BJ (cell line): ENCODE measurements around the gene SLC2A4. TPM values are rescaled to one million over a fixed set of nuclear protein-coding genes. Genes with fewer than 3 reads are reported as not detected.

Experiments used
- CTCF ChIA-PET: fragments of 350-600 bp; formaldehyde crosslinking; extraction: SDS; loops from one replicate; lab custom pipeline; 2021; ENCODE audit warnings: antibody characterized with exemption, inconsistent platforms; lab: Yijun Ruan, JAX
- POLR2A ChIA-PET: fragments of 300-600 bp; sonication (Branson Sonifier 250); formaldehyde crosslinking; extraction: SDS; loops from one replicate; lab custom pipeline; 2021; ENCODE audit warnings: antibody characterized with exemption; lab: Charles Lee
- DNase-seq: peaks from one replicate; pipeline ENCODE4 v3.0.0-alpha.2; 2011; ENCODE audit warnings: low read depth
- H3K27me3 ChIP-seq: 2 replicates; pipeline ENCODE4 v1.6.0; 2011; ENCODE audit warnings: low read length; ENCODE audit not compliant: control insufficient read depth, insufficient read depth
- H3K36me3 ChIP-seq: 2 replicates; pipeline ENCODE4 v1.5.1; 2011; ENCODE audit warnings: low read length; ENCODE audit not compliant: control insufficient read depth, insufficient read depth
- H3K4me3 ChIP-seq: 2 replicates; pipeline ENCODE4 v1.5.1; 2011; ENCODE audit warnings: low read depth, mild to moderate bottlenecking, control low read depth, low read length
- polyA plus RNA-seq: library from polyadenylated mRNA; depleted of rRNA; stranded (reverse); fragments of >200 nt; gene quantifications from 2 replicates; pipeline ENCODE4 v1.2.3, GENCODE V29; 2011
- TF ChIP-seq, protein P1 (sequence below): IDR thresholded peaks from 2 replicates; pipeline ENCODE4 v1.5.1; 2011; ENCODE audit warnings: low read depth, mild to moderate bottlenecking, control low read depth, inconsistent platforms, low read length, moderate library complexity; ENCODE audit not compliant: insufficient read depth

SLC2A4 gene
- polyA plus RNA-seq, 1 experiment = 0.36 TPM

DNA sequence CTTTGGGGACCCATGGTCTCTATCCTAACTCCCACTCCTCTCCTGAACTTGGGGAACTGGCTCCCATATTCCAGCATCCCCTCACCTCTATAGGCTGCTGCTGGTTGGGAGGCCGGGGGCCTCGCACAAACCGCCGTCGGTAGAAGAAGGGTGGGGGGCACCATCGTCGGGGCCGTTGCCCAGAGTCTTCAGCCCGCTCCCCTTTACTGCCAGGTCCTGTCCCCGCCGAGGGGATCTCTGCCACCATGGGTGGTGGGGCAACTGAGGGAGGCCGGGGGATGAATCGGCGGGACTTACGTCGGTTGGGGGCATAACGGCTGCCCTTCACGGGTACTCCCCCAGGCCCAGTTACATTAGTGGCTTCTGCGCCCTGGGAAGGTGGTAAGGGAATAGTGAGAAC lies 8.6 kb downstream of the SLC2A4 start:
- TF ChIP-seq, protein P1, sequence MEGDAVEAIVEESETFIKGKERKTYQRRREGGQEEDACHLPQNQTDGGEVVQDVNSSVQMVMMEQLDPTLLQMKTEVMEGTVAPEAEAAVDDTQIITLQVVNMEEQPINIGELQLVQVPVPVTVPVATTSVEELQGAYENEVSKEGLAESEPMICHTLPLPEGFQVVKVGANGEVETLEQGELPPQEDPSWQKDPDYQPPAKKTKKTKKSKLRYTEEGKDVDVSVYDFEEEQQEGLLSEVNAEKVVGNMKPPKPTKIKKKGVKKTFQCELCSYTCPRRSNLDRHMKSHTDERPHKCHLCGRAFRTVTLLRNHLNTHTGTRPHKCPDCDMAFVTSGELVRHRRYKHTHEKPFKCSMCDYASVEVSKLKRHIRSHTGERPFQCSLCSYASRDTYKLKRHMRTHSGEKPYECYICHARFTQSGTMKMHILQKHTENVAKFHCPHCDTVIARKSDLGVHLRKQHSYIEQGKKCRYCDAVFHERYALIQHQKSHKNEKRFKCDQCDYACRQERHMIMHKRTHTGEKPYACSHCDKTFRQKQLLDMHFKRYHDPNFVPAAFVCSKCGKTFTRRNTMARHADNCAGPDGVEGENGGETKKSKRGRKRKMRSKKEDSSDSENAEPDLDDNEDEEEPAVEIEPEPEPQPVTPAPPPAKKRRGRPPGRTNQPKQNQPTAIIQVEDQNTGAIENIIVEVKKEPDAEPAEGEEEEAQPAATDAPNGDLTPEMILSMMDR = no peak
- peaks cover 32% of the 10 kb centered on the region for H3K27me3 ChIP-seq
- no peaks in the 10 kb centered on the region for H3K36me3 ChIP-seq
- ChIA-PET POLR2A (no interaction called here), CTCF (no interaction called here)
- no peak for DNase-seq
- H3K4me3 ChIP-seq = no peak overlapping the region

DNA sequence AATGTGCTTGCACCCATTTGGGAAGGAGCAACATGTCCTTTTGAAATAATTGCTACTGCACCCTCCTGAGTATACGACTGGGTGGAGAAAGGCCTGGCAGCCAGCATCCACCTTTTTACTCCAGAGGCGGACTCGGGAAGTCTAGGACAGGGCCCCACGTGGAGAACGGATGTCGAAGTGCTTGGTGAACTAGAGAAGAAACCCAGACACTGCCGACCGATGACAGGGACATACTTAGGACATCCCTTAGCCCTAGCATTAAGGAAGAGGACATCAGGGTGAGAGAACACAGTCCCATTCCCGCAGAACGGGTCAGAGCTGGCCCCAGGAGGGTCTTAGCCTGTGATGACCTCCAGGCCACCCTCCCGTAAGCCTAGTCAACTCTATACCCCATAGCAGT lies 9.2 kb downstream of the SLC2A4 start:
- H3K27me3 ChIP-seq = peaks cover 32% of the 10 kb centered on the region
- no peak for DNase-seq
- CTCF ChIA-PET = interaction anchor here (2.0 kb wide), 1 partner anchor 9 kb away, joined by 6 read pairs; the partner anchor contains the start of gene SLC2A4

DNA sequence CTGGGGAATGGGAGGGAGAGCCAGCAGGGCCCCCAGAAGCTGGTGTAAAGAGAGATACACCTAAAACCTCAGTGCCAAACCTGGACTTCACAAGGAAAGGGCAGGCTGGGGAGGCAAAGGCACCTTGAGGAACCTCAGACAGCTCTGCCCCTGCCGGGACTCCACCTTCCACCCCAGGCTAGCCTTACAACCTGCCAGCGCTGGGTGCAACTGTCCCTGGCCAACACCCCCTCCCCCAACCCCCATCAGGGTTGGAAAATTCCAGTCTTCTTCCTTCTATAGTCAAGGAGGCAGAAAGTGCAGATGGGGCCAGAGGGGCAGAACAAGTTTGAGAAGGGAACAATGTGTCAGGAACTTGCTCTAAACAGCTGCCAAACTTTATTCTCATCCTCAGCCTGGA lies 10.7 kb downstream of the SLC2A4 start:
- ChIA-PET CTCF (interaction anchor here (1.2 to 2.0 kb wide), 3 partner anchors 10 to 71 kb away, joined by 3 to 6 read pairs (median 4); partner anchors contain the start of gene SLC2A4), POLR2A (no interaction called here)
- H3K27me3 ChIP-seq = peaks cover 27% of the 10 kb centered on the region
- TF ChIP-seq, protein P1 = no peak
- H3K4me3 ChIP-seq = no peak overlapping the region
- H3K36me3 ChIP-seq = no peaks in the 10 kb centered on the region
- no peak for DNase-seq

More for the DNA sequence above, 9.2 kb downstream of the SLC2A4 start:
- POLR2A ChIA-PET = no interaction called here
- H3K4me3 ChIP-seq = no peak overlapping the region
- TF ChIP-seq, protein P1 = no peak
- H3K36me3 ChIP-seq = no peaks in the 10 kb centered on the region

DNA sequence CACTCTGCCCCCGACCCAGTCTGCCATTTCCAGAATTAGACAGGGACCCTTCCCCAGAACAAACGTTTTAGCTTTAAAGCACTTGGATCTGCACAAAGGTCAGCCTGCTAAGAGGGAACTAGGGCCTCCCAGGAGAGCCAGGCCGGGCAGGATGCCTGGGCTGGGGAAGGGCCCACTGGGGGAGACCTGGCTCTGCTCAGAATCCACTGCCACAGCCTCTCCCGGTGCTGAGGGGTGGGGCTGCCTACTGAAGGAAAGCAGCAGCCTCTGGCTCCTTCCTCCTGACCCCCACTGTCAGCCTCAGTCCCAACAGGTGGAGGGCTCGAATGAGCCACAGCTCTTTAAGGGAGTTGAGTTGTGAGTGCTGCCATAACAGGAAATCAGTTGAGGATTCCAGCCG lies 11.2 kb downstream of the SLC2A4 start:
- Histone ChIP-seq H3K4me3 (no peak overlapping the region), H3K36me3 (no peaks in the 10 kb centered on the region), H3K27me3 (peaks cover 26% of the 10 kb centered on the region)
- TF ChIP-seq, protein P1 = no peak
- CTCF ChIA-PET = interaction anchor here (1.2 to 2.0 kb wide), 3 partner anchors 11 to 72 kb away, joined by 3 to 6 read pairs (median 4); partner anchors contain the start of gene SLC2A4
- POLR2A ChIA-PET = no interaction called here
- DNase-seq = no peak

DNA sequence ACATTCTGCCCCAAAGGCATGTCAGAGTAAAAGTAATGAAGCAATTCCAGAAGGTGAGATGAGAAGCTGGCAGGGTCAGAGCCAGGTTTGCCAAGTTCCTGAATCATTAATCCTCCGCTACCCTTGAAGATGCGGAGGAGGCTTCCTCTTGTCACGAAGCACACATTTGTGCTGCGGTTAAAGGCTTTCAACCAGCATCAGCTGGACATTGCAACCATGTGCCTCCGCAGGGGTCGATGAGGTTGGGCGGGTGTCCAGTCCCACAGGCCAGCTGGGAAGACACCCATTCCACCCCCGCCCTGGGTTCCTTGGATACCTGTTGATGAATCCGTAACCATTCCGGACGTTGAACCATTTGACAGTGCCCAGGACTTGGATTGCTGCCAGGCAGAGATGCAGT lies 11.6 kb downstream of the SLC2A4 start:
- H3K4me3 ChIP-seq = no peak overlapping the region
- TF ChIP-seq, protein P1 = no peak
- CTCF ChIA-PET = interaction anchor here (1.2 to 1.6 kb wide), 2 partner anchors 72 to 241 kb away, joined by 4 read pairs; no protein-coding TSS in a partner anchor
- DNase-seq = no peak
- H3K27me3 ChIP-seq = peaks cover 26% of the 10 kb centered on the region
- POLR2A ChIA-PET = no interaction called here
- no peaks in the 10 kb centered on the region for H3K36me3 ChIP-seq
